Heart left ventricle (tissue), 16 donors: ENCODE results near the gene PACS2. TPM values are rescaled to one million over a fixed set of nuclear protein-coding genes. Genes with fewer than 3 reads are reported as not detected.

ENCODE experiments used
- ATAC-seq, 4 donors: fragments of 200-7000 bp; cut with Tn5 transposase; one replicate each; pipeline ENCODE4 v1.9.1; 2020 to 2022; ENCODE audit warnings: moderate library complexity in 4 of 4, mild to moderate bottlenecking in 3 of 4, moderate number of reproducible peaks in 1 of 4
- DNase-seq, 5 donors: peaks; one replicate each; pipeline ENCODE4 v3.0.0-alpha.2; 2020
- H3K27ac ChIP-seq, 12 donors: fragments of 200-600 bp; sonication (generic) in 4 of 12; one replicate each; pipeline versions ENCODE4 v1.5.0 to v1.8.0; 2016 to 2022; ENCODE audit warnings: mild to moderate bottlenecking in 2 of 12
- H3K27me3 ChIP-seq, 9 donors: fragments of 200-600 bp; sonication (generic) in 2 of 9; one replicate each; pipeline versions ENCODE4 v1.5.1 to v1.8.0; 2016 to 2022; ENCODE audit warnings: mild to moderate bottlenecking in 3 of 9
- H3K36me3 ChIP-seq, 9 donors: fragments of 200-600 bp; sonication (generic) in 2 of 9; one replicate each; pipeline versions ENCODE4 v1.5.0 to v1.8.0; 2018 to 2022; ENCODE audit warnings: mild to moderate bottlenecking in 2 of 9
- H3K4me1 ChIP-seq, 12 donors: fragments of 200-600 bp; sonication (generic) in 4 of 12; one replicate each; pipeline versions ENCODE4 v1.5.0 to v1.8.0; 2016 to 2022; ENCODE audit warnings: mild to moderate bottlenecking in 3 of 12
- H3K4me3 ChIP-seq, 12 donors: fragments of 200-600 bp; sonication (generic) in 4 of 12; one replicate each; pipeline versions ENCODE4 v1.5.0 to v1.8.0; 2017 to 2022; ENCODE audit warnings: mild to moderate bottlenecking in 9 of 12, moderate library complexity in 4 of 12
- H3K9me3 ChIP-seq, 12 donors: fragments of 200-600 bp; sonication (generic) in 4 of 12; one replicate each; pipeline versions ENCODE4 v1.5.0 to v1.8.0; 2016 to 2022; ENCODE audit warnings: mild to moderate bottlenecking in 1 of 12
- POLR2A ChIP-seq, 2 donors: fragments of 450-650 bp; IDR thresholded peaks; one replicate each; pipeline ENCODE4 v1.6.1; 2017; ENCODE audit warnings: antibody characterized with exemption in 2 of 2, mild to moderate bottlenecking in 2 of 2, moderate library complexity in 2 of 2
- WGBS, 4 donors: extraction: QIAGEN DNeasy Blood & Tissue Kit in 2 of 4; methylation state at CpG; one replicate each; pipeline versions ENCODE4 v1.1.5 to v1.1.7; 2013 to 2018; 5-methylcytosine and 5-hydroxymethylcytosine counted together
- intact Hi-C, 10 donors: fragments of 100-400 bp; cut with DNase I; formaldehyde crosslinking; loops; one replicate each; pipeline versions ENCODE4 v1.11.1 to v1.14.2; 2022
- polyA plus RNA-seq, 2 donors: library from polyadenylated mRNA; stranded (reverse); fragments of 200-250 nt; gene quantifications; one replicate each; pipeline ENCODE4 v1.2.3, GENCODE V29; 2013
- total RNA-seq, 9 donors: library from RNA; depleted of rRNA in 2 of 9; stranded (reverse); fragments of >200 nt in 2 of 9; fragmentation: NEBNext Ultra II Directional in 3 of 9; extraction: Animal tissue kit (Norgen Biotek cat#: 25700) in 3 of 9; gene quantifications; one replicate each; pipeline versions ENCODE4 v1.1.0 to v1.2.4, GENCODE V29; 2016 to 2023
- TF ChIP-seq, protein P1 (sequence below), 12 donors: fragments of 200-600 bp; sonication (generic) in 4 of 12; IDR thresholded peaks; one replicate each; pipeline versions ENCODE4 v1.5.0 to v1.8.0; 2018 to 2022; ENCODE audit warnings: antibody characterized with exemption in 12 of 12, mild to moderate bottlenecking in 5 of 12
- donor health status: ischemic (EF 13 %, LVEDD 7.1; RV severe dilation, severe dysfunction).
- donor health status: healthy with polysubstance abuse.
- donor health status: DM: no; HTN: yes; CAD: no.
- donor health status: DM: no; HTN: no; CAD: no.
- donor health status: ischemic (EF 25% LVEDD 6.9; RV normal size, moderate dysfunction).
- donor health status: ischemic (EF 25% LVEDD 5.7; RV mildly dilated, moderate dysfunction).
- donor health status: healthy.
- donor health status: DM: yes; HTN: yes; CAD: no.
- donor health status: ischemic (EF 35%, LVEDD 5.7; RV mildly dilated, moderate dysfunction).
- donor health status: nonischemic (EF 11% LVEDD 7.7; RV severe dilation, severe dysfunction).
- donor health status: DM: yes; HTN: yes; CAD: no.
- donor health status: PGD.
- donor health status: ischemic (EF 29% LVEDD 5.4; RV normal size, mild dysfunction).
- donor health status: nonischemic (EF 23%, LVEDD 6.1; RV moderate dilation, normal function).

Gene PACS2
- total and polyA plus RNA-seq, 11 donors: 47.3 to 90.3 (median 60.8) TPM

DNA sequence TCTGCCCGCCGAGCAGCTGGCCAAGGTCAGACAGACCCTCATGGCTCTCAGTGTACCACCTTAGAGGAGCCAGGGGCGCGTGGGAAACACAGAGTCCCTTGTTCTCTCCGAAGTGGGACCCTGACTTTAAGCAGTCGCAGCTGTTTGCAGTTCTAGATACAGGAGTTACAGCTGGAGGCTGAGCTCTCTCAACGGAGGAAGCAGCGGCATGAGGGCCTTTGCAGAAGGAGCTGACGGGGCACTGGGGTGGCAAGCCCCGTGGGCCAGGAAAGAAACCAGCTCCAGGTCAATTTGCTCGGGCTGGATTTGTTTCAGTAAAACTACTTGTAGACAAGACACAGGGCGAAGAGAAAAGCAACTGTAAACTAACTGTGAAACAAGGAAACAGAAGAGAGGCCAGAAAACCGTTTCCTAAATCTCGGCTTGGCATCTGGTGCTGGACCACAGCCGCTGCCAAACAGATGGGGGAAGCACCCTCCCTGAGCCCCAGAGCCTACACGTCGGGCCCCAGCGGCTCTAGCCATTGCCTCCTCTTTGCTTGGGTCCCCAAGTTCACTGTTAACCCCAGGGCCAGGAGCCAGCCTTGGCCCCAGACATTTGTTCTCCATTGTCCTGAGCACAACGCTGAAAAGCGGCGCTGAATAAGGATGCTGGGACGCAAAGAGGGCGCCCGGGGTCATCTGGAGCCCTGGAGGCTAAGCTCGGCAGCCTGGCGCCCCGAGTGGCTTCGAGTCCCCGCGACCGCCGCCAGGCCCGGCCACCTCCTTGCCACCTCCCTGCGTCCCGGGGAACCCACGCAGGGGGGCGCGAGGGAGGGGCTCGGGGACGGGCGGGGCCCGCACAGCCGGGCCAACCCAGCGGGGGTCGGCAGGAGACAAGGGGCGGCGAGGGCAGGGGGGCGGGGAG, 914 bp upstream of the PACS2 start:
- DNase-seq: peak in 2 of 5 donors; percentile 64 to 72
- Histone ChIP-seq H3K4me3 (peak overlapping the region; percentile 49 to 83 (median 65)), H3K27ac (peak overlapping the region; percentile 54 to 99 (median 91)), H3K36me3 (no peaks in the 10 kb centered on the region), H3K9me3 (no peaks in the 10 kb centered on the region), H3K27me3 (no peaks in the 10 kb centered on the region), H3K4me1 (peaks cover 0 to 41% (median 34%) of the 10 kb centered on the region in 12 donors)
- intact Hi-C loops: loop anchor here in 2 of 10 donors (2.0 to 5.0 kb wide), 2 partner anchors 13 to 179 kb away; partner anchors contain the start of genes BRF1 (in 1 of the 2) and TEDC1 (in 1 of the 2)
- ATAC-seq: peak in 3 of 4 donors; percentile 17 to 28 (median 23)
- 19 to 67% (median 29%) methylated on average over 15 to 48 of the region's 48 CpGs for WGBS, 4 donors
- TF ChIP-seq, protein P1, sequence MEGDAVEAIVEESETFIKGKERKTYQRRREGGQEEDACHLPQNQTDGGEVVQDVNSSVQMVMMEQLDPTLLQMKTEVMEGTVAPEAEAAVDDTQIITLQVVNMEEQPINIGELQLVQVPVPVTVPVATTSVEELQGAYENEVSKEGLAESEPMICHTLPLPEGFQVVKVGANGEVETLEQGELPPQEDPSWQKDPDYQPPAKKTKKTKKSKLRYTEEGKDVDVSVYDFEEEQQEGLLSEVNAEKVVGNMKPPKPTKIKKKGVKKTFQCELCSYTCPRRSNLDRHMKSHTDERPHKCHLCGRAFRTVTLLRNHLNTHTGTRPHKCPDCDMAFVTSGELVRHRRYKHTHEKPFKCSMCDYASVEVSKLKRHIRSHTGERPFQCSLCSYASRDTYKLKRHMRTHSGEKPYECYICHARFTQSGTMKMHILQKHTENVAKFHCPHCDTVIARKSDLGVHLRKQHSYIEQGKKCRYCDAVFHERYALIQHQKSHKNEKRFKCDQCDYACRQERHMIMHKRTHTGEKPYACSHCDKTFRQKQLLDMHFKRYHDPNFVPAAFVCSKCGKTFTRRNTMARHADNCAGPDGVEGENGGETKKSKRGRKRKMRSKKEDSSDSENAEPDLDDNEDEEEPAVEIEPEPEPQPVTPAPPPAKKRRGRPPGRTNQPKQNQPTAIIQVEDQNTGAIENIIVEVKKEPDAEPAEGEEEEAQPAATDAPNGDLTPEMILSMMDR (IDR thresholded peaks at IDR 0.05): no peak
- TF ChIP-seq POLR2A (IDR thresholded peaks at IDR 0.05): no peak

DNA sequence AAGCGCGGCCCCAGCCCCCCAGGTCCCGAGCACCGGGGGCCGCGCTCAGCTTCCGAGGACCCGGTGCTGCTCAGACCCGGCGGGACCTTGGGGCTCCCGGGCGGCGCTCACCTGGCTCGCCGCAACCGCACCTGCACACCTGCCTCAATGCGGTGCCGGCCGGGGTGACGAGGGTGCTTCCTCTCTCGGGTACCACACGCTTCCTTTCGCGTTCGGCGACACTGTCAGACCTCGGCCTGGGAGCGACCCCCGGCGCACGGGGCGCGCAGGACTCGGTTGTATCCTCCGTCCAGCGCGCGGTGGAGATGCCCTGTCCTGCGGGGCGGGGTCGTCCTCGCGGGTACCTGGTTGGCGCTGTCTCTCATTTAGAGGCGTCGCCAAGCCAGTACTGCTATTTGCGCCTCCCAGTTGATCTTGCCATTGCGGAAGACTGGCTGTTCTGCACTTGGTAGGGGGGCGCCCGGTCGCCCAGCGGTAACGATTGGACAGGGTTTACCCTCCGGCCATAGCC, 718 bp downstream of the PACS2 start:
- no peaks in the 10 kb centered on the region for H3K9me3 ChIP-seq
- WGBS, 4 donors: 1 to 2% (median 1%) methylated on average over 25 to 54 of the region's 54 CpGs
- no peak for DNase-seq
- no peaks in the 10 kb centered on the region for H3K27me3 ChIP-seq
- H3K36me3 ChIP-seq: no peaks in the 10 kb centered on the region
- TF ChIP-seq, protein P1 (IDR thresholded peaks at IDR 0.05): no peak
- TF ChIP-seq POLR2A (IDR thresholded peaks at IDR 0.05): no peak
- H3K4me3 ChIP-seq: peak overlapping the region; percentile 67 to 97 (median 80)
- ATAC-seq: peak in 3 of 4 donors; percentile 3 to 20 (median 3)
- intact Hi-C loops: loop anchor here in 4 of 10 donors (2.0 to 5.0 kb wide), 2 partner anchors 14 to 37 kb away; partner anchors contain the start of gene BRF1 (in 1 of the 4)
- H3K4me1 ChIP-seq: peaks cover 0 to 41% (median 34%) of the 10 kb centered on the region in 12 donors
- peak overlapping the region in 11 of 12 donors; percentile 40 to 86 (median 75) for H3K27ac ChIP-seq

DNA sequence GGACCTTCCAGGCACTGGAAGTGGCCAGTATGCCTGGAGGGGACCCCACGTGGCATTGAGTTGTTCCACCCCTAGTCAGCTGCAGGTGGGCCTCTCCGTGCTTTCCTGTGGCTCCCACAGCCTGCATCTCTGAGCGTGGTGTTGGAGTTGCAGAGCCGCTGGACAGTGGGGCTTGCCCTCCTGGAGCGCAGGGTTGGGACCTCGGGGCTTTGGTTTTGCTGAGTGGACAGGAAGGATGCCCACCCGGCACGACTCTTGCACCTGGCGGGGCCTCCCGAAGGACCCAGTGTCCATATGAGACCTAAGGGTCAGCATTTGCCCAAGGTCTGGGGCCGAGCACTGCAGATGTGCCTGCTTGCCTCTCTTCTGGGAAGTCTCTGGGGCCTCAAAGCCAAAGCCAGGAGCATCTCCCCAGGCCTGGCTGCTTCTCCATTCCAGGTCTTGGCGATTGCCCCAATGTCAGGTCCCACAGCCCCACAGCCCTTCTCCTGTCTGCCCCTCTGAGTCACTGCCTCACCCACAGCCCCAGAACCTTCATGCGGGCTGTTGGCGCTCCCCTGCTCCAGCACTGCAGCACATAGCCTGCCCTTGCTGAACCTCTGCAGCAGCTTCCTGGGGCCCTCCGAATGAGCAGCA, 1.5 kb downstream of the PACS2 start:
- H3K9me3 ChIP-seq: no peaks in the 10 kb centered on the region
- WGBS, 4 donors: 57 to 79% (median 64%) methylated on average over 4 to 15 of the region's 15 CpGs
- intact Hi-C loops: loop anchor here in 4 of 10 donors (2.0 to 5.0 kb wide), 2 partner anchors 15 to 36 kb away; partner anchors contain the start of gene BRF1 (in 1 of the 4)
- TF ChIP-seq, protein P1 (IDR thresholded peaks at IDR 0.05): no peak
- TF ChIP-seq POLR2A (IDR thresholded peaks at IDR 0.05): no peak
- H3K4me3 ChIP-seq: peak overlapping the region; percentile 67 to 97 (median 80)
- DNase-seq (no peak), ATAC-seq (no peak)
- peaks cover 0 to 41% (median 34%) of the 10 kb centered on the region in 12 donors for H3K4me1 ChIP-seq
- no peaks in the 10 kb centered on the region for H3K36me3 ChIP-seq
- H3K27ac ChIP-seq: peak overlapping the region in 10 of 12 donors; percentile 40 to 86 (median 74)
- H3K27me3 ChIP-seq: no peaks in the 10 kb centered on the region
